ENCODE measurements around the gene NTN3.

NTN3 gene

GRCh38 chr16:2515180-2515851 lies 44.2 kb downstream of the NTN3 start:
- DNase-seq = no peak

- no peak for DNase-seq
These were observed 45.5 kb downstream of the NTN3 start for GRCh38 chr16:2516391-2517240.

GRCh38 chr16:2517954-2518605 lies 47.0 kb downstream of the NTN3 start:
- DNase-seq = no peak

DNA sequence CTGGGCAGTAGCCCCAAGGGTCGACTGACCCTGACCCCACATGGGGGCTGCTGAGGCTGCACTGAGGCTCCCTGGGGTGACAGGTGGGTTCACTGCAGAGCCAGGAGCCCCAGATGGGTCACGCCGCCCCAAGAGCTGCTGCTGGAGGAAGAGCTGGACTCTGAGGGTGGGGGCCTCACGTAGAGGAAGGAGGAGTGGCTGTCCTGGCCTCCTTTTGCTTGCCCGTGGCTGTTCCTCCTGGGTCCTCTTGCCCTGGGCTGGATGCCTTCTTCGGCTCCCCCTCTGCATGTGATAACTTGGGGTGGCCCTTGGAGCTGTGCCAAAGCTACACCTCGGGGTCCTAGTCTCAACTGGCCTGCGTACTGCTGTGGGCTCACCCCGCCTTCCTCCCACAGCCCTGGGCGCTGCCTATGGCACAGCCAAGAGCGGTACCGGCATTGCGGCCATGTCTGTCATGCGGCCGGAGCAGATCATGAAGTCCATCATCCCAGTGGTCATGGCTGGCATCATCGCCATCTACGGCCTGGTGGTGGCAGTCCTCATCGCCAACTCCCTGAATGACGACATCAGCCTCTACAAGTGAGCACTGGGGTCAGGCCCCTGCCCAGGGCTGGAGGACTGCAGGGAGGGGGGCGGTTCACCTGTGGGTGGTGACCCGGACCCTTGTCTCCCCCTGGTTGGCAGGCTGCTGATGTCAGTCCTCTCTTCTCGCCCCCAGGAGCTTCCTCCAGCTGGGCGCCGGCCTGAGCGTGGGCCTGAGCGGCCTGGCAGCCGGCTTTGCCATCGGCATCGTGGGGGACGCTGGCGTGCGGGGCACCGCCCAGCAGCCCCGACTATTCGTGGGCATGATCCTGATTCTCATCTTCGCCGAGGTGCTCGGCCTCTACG lies 48.0 kb downstream of the NTN3 start:
- no peak for DNase-seq

GRCh38 chr16:2519711-2520080 lies 48.6 kb downstream of the NTN3 start:
- no peak for DNase-seq

DNA sequence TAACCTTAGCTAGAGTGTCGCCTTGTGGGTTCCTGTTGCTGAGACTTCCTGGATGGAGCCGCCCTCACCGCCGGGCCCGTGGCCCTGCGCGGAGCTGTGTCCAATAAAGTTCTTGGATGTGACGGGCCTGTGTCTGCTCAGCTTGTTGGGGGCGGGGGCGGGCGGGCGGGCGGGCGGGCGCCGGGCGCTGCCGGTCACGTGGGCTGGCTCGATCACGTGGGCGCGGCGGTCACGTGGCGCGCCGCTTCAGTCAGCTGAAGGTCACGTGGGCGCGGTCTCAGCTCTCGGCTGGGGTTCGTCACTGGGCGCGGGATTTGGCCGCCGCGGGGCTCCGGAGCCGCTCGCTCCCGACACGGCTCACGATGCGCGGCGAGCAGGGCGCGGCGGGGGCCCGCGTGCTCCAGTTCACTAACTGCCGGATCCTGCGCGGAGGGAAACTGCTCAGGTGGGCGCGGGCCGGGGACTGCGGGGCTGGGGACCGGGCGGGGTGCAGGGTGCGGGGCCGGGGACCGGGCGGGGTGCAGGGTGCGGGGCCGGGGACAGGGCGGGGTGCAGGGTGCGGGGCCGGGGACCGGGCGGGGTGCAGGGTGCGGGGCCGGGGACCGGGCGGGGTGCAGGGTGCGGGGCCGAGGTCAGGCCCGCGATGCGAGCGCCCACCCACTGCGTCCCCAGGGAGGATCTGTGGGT lies 49.1 kb downstream of the NTN3 start, which contains the start of gene AMDHD2:
TSS of gene AMDHD2 (plus strand) at position 275 of the 687 bp plus-strand sequence. CDS start at position 363, 88 bp downstream.
- DNase-seq = peak; percentile 82

DNA sequence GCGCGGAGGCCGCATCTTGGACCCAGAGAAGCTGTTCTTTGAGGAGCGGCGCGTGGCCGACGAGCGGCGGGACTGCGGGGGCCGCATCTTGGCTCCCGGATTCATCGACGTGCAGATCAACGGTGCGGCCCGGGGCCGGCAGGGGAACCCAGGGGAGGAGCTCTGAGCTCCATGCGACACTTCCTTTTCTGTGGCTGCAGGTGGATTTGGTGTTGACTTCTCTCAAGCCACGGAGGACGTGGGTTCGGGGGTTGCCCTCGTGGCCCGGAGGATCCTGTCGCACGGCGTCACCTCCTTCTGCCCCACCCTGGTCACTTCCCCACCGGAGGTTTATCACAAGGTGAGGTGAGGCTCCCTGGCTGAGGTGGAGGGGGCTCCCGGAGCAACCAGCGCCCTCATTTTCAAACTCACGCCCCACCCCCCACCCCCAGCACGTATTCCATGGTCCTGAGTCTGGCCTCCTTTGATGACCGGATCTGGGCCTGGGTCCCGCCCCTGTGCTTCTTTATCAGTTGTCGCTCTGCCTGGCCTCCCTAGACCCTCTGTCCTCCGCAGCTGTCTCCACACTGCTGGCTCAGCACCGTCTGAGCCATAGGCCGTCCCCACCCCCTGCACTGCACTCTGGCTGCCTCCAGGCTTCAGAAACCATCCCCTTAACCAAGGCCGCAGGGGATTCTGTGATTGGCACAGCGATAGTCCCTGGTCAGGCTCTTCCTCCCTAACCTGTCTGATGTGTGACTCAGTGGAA lies 49.9 kb downstream of the NTN3 start:
- DNase-seq = no peak
